Thyroid gland (tissue), 4 donors: Measurements from ENCODE around the gene ESPNL. TPM values are rescaled to one million over a fixed set of nuclear protein-coding genes. Genes with fewer than 3 reads are reported as not detected.

Experiments
- DNase-seq, 2 donors: peaks; one replicate each; pipeline ENCODE4 v3.0.0-alpha.2; 2019
- H3K27ac ChIP-seq, 3 donors: fragments of 200-600 bp; sonication (generic); 1 replicate in 2 of 3; 2 replicates in 1 of 3; pipeline ENCODE4 v1.5.1; 2016 to 2019; ENCODE audit warnings: mild to moderate bottlenecking in 1 of 3, moderate library complexity in 1 of 3
- H3K27me3 ChIP-seq: fragments of 200-600 bp; sonication (generic); one replicate; pipeline ENCODE4 v1.5.1; 2019
- H3K36me3 ChIP-seq, 2 donors: fragments of 200-600 bp; sonication (generic); one replicate each; pipeline ENCODE4 v1.5.1; 2016 to 2019
- H3K4me1 ChIP-seq, 2 donors: fragments of 200-600 bp; sonication (generic); one replicate each; pipeline ENCODE4 v1.5.1; 2017 to 2019
- H3K4me3 ChIP-seq, 3 donors: fragments of 200-600 bp; sonication (generic); replicated peaks in 1 of 3; 1 replicate in 2 of 3; 2 replicates in 1 of 3; pipeline ENCODE4 v1.5.1; 2016; ENCODE audit warnings: mild to moderate bottlenecking in 1 of 3
- H3K9me3 ChIP-seq: fragments of 200-600 bp; sonication (generic); one replicate; pipeline ENCODE4 v1.5.1; 2017
- POLR2A ChIP-seq, 2 donors: fragments of 450-650 bp; IDR thresholded peaks; one replicate each; pipeline ENCODE4 v1.6.1; 2017; ENCODE audit warnings: antibody characterized with exemption in 2 of 2, mild to moderate bottlenecking in 2 of 2, moderate library complexity in 1 of 2
- WGBS, 2 donors: methylation state at CpG; one replicate each; pipeline ENCODE4 v1.1.5; 2017; 5-methylcytosine and 5-hydroxymethylcytosine counted together
- intact Hi-C: fragments of 100-400 bp; cut with DNase I; formaldehyde crosslinking; loops from one replicate; pipeline ENCODE4 v1.15.1; 2023
- total RNA-seq, 4 donors: library from RNA; depleted of rRNA; stranded (reverse); fragments of >200 nt; gene quantifications; one replicate each; pipeline ENCODE4 v1.2.3, GENCODE V29; 2016
- TF ChIP-seq, protein P1 (sequence below), 6 experiments: fragments of 200-600 bp in 3 of 6; fragments of 450-650 bp in 3 of 6; sonication (generic) in 3 of 6; IDR thresholded peaks; one replicate each; pipeline ENCODE4 v1.5.1; 2016 to 2019; ENCODE audit warnings: antibody characterized with exemption in 6 of 6, mild to moderate bottlenecking in 2 of 6, inconsistent platforms in 1 of 6, moderate library complexity in 1 of 6

ESPNL gene
- total RNA-seq, 4 donors from 2014 or later, result 0.11 to 3.8 (median 2.6) TPM

DNA sequence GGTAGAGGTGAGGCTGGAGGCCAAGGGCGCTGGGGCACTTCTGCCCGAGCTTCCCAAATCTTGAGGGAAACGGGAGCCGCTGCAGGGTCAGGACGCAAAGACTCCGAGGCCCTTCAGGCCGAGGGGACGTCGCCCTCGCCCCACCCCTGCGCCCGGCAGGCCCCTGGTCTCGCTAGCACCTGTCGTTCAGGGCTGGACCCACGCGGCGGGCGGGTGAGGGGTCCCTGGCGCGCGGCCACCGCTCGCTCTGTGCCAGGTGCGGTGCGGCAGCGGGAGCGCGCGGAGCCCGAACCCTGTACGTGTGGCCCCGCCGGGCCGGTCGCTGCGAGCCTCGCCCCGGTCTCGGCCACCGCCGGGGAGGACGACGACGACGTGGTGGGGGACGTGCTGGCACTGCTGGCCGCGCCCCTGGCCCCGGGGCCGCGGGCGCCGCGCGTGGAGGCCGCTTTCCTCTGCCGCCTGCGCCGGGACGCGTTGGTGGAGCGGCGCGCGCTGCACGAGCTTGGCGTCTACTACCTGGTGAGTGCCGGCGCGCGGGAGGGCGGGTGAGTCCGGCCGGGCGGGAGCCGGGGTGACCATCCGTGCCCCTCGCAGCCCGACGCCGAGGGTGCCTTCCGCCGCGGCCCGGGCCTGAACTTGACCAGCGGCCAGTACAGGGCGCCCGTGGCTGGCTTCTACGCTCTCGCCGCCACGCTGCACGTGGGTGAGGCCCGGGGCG lies 63.5 kb downstream of the ESPNL start:
- H3K4me3 ChIP-seq, result peak overlapping the region in 1 of 3 donors; percentile 19
- peaks cover 44 to 75% of the 10 kb centered on the region in 2 donors for H3K4me1 ChIP-seq
- WGBS, 2 donors, result 0 to 2% methylated on average over 4 to 8 of the region's 95 CpGs
- H3K36me3 ChIP-seq, result no peaks in the 10 kb centered on the region
- TF ChIP-seq POLR2A (IDR thresholded peaks at IDR 0.05), result no peak
- TF ChIP-seq, protein P1, sequence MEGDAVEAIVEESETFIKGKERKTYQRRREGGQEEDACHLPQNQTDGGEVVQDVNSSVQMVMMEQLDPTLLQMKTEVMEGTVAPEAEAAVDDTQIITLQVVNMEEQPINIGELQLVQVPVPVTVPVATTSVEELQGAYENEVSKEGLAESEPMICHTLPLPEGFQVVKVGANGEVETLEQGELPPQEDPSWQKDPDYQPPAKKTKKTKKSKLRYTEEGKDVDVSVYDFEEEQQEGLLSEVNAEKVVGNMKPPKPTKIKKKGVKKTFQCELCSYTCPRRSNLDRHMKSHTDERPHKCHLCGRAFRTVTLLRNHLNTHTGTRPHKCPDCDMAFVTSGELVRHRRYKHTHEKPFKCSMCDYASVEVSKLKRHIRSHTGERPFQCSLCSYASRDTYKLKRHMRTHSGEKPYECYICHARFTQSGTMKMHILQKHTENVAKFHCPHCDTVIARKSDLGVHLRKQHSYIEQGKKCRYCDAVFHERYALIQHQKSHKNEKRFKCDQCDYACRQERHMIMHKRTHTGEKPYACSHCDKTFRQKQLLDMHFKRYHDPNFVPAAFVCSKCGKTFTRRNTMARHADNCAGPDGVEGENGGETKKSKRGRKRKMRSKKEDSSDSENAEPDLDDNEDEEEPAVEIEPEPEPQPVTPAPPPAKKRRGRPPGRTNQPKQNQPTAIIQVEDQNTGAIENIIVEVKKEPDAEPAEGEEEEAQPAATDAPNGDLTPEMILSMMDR (IDR thresholded peaks at IDR 0.05), result no peak
- no peaks in the 10 kb centered on the region for H3K9me3 ChIP-seq
- no peaks in the 10 kb centered on the region for H3K27me3 ChIP-seq
- H3K27ac ChIP-seq, result peak overlapping the region in 1 of 3 donors; percentile 47
- intact Hi-C loops, result no loop called here
- DNase-seq, result peak; percentile 78 to 84

DNA sequence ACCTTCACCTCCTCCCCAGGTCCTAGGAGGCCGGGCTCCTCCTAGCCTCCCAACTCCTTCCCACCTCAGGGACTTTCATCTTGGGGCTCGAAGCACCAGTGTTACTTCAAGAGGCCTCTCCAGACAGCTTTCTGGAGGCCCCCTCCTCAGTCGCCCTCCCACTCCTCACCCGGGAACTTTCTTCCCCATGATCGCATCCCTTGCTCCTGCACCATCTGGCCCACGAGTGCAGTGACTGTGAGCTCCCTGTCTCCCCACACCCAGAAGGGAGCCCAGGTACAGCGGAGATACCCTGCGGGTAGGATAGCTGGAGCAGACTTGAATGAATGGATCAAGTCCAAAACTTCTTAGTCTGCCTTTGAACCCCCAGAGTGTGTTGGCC lies 64.8 kb downstream of the ESPNL start:
- 93 to 96% methylated on average over 8 of the region's 8 CpGs for WGBS, 2 donors
- Histone ChIP-seq H3K36me3 (no peaks in the 10 kb centered on the region), H3K4me3 (no peak overlapping the region), H3K9me3 (no peaks in the 10 kb centered on the region), H3K27ac (peak overlapping the region in 1 of 3 donors; percentile 78), H3K27me3 (no peaks in the 10 kb centered on the region), H3K4me1 (peaks cover 51 to 80% of the 10 kb centered on the region in 2 donors)
- no peak for DNase-seq
- intact Hi-C loops, result no loop called here
- no peak for TF ChIP-seq POLR2A (IDR thresholded peaks at IDR 0.05)
- TF ChIP-seq, protein P1 (IDR thresholded peaks at IDR 0.05), result no peak

DNA sequence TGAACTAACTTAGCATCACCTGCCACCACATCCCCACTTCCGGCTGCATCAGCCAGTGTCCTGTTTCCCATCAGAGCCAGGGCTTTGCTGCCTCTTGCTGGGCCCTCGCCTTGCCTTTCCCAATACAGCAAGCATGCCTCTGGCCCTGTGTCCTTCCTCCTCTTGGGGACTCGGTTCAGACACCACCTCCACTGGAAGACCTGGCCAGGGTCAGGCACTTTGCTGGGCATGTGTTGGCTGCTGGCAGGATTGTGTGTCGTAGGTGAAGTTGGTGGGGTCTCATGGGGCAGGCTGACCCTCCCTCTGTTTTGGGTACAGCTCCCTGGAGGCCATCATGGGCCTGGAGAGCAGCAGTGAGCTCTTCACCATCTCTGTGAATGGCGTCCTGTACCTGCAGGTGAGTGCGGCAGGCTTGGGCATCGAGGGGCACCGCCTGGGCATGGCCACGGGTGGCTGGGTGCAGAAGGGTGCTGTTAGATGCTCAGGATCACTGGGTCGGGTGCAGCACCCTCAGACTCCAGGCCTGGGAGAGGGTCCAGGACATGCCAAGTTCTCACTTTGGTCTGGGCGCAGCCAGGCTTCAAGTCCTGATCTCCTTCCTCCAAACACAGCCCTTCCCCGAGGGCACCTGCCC lies 65.3 kb downstream of the ESPNL start:
- H3K36me3 ChIP-seq, result peaks cover 0 to 2% of the 10 kb centered on the region in 2 donors
- no peaks in the 10 kb centered on the region for H3K27me3 ChIP-seq
- H3K4me1 ChIP-seq, result peaks cover 56 to 85% of the 10 kb centered on the region in 2 donors
- H3K9me3 ChIP-seq, result no peaks in the 10 kb centered on the region
- H3K27ac ChIP-seq, result peak overlapping the region; percentile 36 to 78 (median 67)
- DNase-seq, result peak; percentile 79 to 89
- intact Hi-C loops, result no loop called here
- H3K4me3 ChIP-seq, result no peak overlapping the region
- WGBS, 2 donors, result 54 to 61% methylated on average over 6 to 8 of the region's 12 CpGs
- TF ChIP-seq, protein P1 (IDR thresholded peaks at IDR 0.05), result no peak
- no peak for TF ChIP-seq POLR2A (IDR thresholded peaks at IDR 0.05)

DNA sequence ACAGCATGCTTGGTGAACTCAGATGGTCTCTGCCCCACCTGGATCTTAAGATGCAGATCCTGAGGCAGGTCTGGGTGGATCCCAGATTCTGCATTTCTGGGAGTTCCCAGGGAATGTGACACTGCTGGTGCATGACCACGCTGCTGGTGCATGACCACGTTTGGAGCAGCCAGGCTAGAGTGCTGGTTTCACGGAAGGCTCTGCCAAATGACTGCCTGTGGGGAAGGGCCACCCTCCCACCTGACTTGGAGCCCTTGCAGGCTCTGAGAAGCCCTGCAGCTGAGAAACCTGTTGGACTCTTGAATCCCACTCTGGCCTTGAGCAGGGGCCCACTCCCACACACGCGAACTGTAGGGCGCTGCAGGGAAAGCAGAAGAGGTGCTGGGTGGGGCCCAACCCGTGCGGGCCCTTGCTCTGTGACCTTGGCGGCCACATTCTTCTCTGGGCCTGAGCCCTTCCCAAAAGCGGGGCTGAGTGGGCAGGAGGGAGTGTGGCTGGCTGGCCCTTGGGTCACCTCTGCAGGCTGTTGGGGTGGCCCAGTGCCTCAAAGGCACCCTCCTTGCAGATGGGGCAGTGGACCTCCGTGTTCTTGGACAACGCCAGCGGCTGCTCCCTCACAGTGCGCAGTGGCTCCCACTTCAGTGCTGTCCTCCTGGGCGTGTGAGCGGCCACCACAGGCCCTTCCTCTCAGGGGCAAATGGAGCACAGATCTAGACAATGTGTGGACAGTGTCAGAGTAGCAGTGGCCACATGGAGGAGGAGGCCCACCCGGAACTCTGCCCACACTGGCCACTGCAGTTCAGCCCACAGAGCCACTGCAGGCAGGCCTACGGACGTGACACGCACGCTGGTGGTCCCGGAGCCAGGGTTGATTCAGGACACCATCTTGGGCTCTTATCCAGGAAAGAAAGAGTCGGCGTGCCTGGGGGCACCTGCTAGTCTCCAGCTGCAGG lies 66.5 kb downstream of the ESPNL start:
- intact Hi-C loops, result no loop called here
- Histone ChIP-seq H3K4me3 (no peak overlapping the region), H3K36me3 (peaks cover 3 to 11% of the 10 kb centered on the region in 2 donors), H3K4me1 (peaks cover 64 to 94% of the 10 kb centered on the region in 2 donors), H3K27me3 (no peaks in the 10 kb centered on the region), H3K27ac (peak overlapping the region; percentile 66 to 78 (median 67)), H3K9me3 (no peaks in the 10 kb centered on the region)
- peak; percentile 86 to 94 for DNase-seq
- WGBS, 2 donors, result 54 to 70% methylated on average over 4 to 13 of the region's 24 CpGs
- no peak for TF ChIP-seq POLR2A (IDR thresholded peaks at IDR 0.05)
- TF ChIP-seq, protein P1 (IDR thresholded peaks at IDR 0.05), result peak in 1 of 6 experiments; percentile 4
